WTC11 (cell line): ENCODE data around the gene PCNX4.

Source experiments
- ATF1 ChIP-seq: sonication (generic); formaldehyde crosslinking; IDR thresholded peaks from 2 replicates; pipeline ENCODE4 v1.8.1; 2023; ENCODE audit warnings: mild to moderate bottlenecking, moderate library complexity, missing genetic modification reagents
- CTCF ChIP-seq: fragments of 200-600 bp; IDR thresholded peaks from 2 replicates; pipeline ENCODE4 v1.8.0; 2022; ENCODE audit warnings: antibody characterized with exemption
- E2F1 ChIP-seq: sonication (generic); formaldehyde crosslinking; IDR thresholded peaks from 2 replicates; pipeline ENCODE4 v1.8.0; 2022; ENCODE audit warnings: mild to moderate bottlenecking, missing genetic modification reagents
- RELA ChIP-seq: sonication (generic); formaldehyde crosslinking; IDR thresholded peaks from 2 replicates; pipeline ENCODE4 v1.8.1; 2022; ENCODE audit warnings: missing genetic modification reagents, mild to moderate bottlenecking, borderline replicate concordance
- ZNF317 ChIP-seq: sonication (generic); formaldehyde crosslinking; IDR thresholded peaks from 2 replicates; pipeline ENCODE4 v1.8.1; 2023; ENCODE audit warnings: low read depth, mild to moderate bottlenecking, moderate library complexity, missing genetic modification reagents, borderline replicate concordance
- ZNF416 ChIP-seq: fragments of 250-450 bp; sonication (Bioruptor Pico); IDR thresholded peaks from 2 replicates; pipeline ENCODE4 v1.9.0; 2021; ENCODE audit warnings: mild to moderate bottlenecking, inconsistent platforms
- TF ChIP-seq, protein P1 (sequence below): sonication (generic); formaldehyde crosslinking; IDR thresholded peaks from 2 replicates; pipeline ENCODE4 v1.8.0; 2022; ENCODE audit warnings: mild to moderate bottlenecking, missing genetic modification reagents
- TF ChIP-seq, protein P2 (sequence below): sonication (generic); formaldehyde crosslinking; IDR thresholded peaks from 2 replicates; pipeline ENCODE4 v1.8.1; 2023; ENCODE audit warnings: mild to moderate bottlenecking, missing genetic modification reagents, borderline replicate concordance
- TF ChIP-seq, protein P3 (sequence below): sonication (generic); formaldehyde crosslinking; IDR thresholded peaks from 2 replicates; pipeline ENCODE4 v1.8.1; 2022; ENCODE audit warnings: low read depth, missing genetic modification reagents, borderline replicate concordance

DNA sequence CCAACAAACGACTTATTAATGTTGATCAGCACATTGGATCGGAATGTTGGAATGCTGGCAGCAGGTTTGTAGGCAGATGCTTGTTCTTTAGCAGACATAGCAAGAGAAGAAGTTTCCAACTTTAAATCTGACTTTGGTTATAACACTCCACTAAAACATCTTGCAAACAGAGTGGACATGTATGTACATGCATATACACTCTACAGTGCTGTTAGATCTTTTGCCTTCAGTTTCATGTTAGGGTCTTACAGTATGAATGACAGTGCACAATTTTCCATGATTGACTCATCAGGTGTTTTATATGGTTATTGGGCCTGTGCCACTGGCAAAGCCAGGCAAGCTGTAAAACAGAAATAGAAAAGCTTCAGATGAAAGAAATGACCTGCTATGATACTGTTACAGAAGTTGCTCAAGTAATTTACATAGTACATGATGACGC, 87.7 kb downstream of the PCNX4 start:
- TF ChIP-seq ZNF317 (CRISPR knock-in tag) (no peak), CTCF (no peak), ATF1 (CRISPR knock-in tag) (no peak), ZNF416 (no peak), RELA (CRISPR knock-in tag) (no peak), E2F1 (CRISPR knock-in tag) (no peak)
- TF ChIP-seq, protein P1, sequence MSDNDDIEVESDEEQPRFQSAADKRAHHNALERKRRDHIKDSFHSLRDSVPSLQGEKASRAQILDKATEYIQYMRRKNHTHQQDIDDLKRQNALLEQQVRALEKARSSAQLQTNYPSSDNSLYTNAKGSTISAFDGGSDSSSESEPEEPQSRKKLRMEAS (CRISPR knock-in tag) = no peak
- TF ChIP-seq, protein P2, sequence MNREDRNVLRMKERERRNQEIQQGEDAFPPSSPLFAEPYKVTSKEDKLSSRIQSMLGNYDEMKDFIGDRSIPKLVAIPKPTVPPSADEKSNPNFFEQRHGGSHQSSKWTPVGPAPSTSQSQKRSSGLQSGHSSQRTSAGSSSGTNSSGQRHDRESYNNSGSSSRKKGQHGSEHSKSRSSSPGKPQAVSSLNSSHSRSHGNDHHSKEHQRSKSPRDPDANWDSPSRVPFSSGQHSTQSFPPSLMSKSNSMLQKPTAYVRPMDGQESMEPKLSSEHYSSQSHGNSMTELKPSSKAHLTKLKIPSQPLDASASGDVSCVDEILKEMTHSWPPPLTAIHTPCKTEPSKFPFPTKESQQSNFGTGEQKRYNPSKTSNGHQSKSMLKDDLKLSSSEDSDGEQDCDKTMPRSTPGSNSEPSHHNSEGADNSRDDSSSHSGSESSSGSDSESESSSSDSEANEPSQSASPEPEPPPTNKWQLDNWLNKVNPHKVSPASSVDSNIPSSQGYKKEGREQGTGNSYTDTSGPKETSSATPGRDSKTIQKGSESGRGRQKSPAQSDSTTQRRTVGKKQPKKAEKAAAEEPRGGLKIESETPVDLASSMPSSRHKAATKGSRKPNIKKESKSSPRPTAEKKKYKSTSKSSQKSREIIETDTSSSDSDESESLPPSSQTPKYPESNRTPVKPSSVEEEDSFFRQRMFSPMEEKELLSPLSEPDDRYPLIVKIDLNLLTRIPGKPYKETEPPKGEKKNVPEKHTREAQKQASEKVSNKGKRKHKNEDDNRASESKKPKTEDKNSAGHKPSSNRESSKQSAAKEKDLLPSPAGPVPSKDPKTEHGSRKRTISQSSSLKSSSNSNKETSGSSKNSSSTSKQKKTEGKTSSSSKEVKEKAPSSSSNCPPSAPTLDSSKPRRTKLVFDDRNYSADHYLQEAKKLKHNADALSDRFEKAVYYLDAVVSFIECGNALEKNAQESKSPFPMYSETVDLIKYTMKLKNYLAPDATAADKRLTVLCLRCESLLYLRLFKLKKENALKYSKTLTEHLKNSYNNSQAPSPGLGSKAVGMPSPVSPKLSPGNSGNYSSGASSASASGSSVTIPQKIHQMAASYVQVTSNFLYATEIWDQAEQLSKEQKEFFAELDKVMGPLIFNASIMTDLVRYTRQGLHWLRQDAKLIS = no peak
- TF ChIP-seq, protein P3, sequence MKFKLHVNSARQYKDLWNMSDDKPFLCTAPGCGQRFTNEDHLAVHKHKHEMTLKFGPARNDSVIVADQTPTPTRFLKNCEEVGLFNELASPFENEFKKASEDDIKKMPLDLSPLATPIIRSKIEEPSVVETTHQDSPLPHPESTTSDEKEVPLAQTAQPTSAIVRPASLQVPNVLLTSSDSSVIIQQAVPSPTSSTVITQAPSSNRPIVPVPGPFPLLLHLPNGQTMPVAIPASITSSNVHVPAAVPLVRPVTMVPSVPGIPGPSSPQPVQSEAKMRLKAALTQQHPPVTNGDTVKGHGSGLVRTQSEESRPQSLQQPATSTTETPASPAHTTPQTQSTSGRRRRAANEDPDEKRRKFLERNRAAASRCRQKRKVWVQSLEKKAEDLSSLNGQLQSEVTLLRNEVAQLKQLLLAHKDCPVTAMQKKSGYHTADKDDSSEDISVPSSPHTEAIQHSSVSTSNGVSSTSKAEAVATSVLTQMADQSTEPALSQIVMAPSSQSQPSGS (CRISPR knock-in tag) = no peak
